GM18951 (cell line): Measurements from ENCODE around the gene RAB7B.
"Not testable (repeated sequence)": the region's sequence is repeated elsewhere in the genome, so short reads cannot be mapped to it uniquely, and the experiment has no call there.

Experiments used
- POLR2A ChIP-seq: IDR thresholded peaks from 4 replicates; pipeline ENCODE4 v1.6.1; 2011; ENCODE audit warnings: mild to moderate bottlenecking; ENCODE audit not compliant: insufficient read length, insufficient read depth; ENCODE audit errors: extremely low read depth
- in situ Hi-C: fragments of 300-500 bp; cut with MboI; formaldehyde crosslinking; loops from one replicate; pipeline ENCODE4 v1.12.0; 2022; ENCODE audit warnings: low sequenced_read_pairs, mixed read lengths, inconsistent platforms; ENCODE audit not compliant: unreplicated experiment

RAB7B gene

DNA sequence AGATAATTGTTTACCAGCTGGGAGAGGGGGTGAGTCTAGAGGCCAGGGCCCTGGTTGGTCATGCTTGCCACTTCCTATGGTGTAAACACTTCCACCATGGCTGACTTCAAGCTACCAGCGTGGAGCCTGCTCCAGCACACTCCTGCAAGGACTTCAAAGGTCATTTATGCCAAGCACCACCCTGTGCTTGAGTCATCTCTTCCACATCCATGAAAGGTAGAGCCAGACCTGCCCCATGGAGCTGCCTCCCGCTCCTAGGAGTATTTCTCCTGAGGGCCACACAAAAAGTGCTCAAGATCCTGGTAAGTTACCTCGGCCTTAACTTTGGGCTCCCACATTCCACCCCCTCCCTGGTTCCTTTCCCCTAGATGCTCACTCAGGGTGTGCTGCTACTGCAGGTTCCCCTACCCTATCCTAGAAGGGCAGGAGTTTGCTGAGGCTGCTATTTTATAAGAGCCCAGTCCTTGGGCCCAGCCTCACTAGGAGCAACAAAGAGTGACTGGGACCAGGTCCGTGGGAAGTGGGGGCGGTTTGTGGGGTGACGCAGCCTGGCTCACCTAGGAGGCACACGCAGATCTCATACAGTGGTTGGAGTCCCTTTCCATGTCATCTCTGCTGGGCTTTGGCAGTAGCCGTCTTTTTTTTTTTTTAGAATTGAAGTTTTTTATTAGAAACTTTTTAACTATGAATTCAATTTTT lies 2.4 kb downstream of the RAB7B start:
- in situ Hi-C loops: no loop called here
- TF ChIP-seq POLR2A: no peak

DNA sequence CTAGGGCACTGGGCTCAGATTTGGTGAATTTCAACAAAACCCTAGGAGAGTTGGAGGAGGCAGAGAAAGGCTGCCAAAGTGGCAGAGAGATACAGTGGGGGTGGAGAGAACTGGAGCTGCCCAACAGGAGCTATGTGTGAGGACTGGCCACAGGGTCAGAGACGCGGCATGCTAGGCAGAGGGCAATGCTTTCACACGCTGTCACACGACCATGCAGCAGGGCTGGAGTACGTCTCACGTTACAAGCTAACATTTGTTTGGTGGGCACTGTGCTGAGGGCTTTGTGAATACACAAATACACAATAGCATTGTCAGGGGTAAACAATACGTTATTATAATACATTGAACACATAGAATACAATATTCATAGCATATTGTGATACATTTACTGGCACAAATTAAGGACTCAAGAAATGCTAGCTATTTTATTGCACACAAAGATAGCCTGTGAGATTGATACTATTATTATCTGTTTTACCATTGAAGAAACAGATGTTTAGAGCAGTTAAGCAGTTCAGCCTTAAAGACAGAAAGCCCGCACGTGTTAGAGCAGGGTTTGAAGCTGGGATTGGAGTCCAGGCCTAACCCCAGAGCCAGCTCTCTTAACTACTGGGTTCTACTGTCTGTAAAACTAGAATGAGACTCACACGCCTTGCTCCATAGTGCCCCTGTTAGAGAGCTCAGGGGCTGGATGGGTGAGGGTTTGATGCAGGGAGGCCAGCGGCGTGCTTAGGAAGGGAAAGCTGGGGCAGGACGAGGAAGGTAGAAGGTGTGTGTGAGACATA lies 4.5 kb downstream of the RAB7B start:
- in situ Hi-C loops: no loop called here
- no peak for TF ChIP-seq POLR2A

DNA sequence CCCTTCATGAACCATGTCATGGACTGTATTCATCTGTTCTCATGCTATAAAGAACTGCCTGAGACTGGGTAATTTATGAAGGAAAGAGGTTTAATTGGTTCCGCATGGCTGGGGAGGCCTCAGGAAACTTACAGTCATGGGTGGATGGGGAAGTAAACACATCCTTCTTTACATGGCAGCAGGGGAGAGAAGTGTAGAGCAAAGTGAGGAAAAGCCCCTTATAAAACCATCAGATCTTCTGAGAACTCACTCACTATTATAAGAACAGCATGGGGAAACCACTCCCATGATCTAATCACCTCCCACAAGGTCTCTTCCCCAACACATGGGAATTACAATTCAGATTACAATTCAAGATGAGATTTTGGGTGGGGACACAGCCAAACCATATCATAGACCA lies 6.6 kb downstream of the RAB7B start:
- in situ Hi-C loops: not testable (repeated sequence)

DNA sequence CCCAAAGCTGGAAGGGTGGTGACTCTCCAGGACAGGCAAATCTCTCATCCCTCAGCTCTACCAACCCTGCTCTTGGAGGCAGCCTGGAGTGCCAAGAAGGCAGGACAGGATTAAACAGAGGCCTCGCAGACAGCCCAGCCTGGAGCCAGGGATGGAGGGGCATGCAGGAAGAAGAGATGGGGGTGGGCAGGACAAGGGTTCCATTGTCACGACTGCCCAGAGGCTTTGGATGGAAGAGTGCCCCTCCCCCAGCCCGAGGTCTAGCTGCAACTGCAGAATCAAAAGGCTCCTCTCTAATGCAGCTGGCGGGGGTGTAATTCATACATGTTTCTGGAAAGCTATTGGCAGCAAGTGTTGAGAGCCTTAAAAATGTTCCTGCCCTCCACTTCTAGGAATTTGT lies 8.8 kb downstream of the RAB7B start:
- TF ChIP-seq POLR2A: no peak

DNA sequence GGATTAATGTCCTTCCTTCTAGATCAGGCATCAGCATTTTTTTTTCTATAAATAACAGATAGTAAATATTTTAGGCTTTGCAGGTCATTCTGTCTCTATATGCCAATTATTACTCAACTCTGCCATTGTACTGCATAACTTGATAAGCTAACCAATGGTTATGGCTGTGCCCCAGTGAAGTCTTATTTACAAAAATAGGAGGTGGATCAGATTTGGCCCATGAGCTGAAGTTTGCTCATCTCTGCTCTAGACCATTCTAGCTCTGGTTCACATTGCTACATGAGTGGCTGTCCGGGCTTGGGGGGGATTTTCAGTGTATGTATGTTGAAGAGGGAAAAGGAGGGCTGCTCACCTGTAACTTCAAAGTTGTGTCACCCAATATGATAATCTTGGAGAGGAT lies 10.1 kb downstream of the RAB7B start:
- in situ Hi-C loops: no loop called here
- no peak for TF ChIP-seq POLR2A

More for the DNA sequence above, 8.8 kb downstream of the RAB7B start:
- in situ Hi-C loops: no loop called here

DNA sequence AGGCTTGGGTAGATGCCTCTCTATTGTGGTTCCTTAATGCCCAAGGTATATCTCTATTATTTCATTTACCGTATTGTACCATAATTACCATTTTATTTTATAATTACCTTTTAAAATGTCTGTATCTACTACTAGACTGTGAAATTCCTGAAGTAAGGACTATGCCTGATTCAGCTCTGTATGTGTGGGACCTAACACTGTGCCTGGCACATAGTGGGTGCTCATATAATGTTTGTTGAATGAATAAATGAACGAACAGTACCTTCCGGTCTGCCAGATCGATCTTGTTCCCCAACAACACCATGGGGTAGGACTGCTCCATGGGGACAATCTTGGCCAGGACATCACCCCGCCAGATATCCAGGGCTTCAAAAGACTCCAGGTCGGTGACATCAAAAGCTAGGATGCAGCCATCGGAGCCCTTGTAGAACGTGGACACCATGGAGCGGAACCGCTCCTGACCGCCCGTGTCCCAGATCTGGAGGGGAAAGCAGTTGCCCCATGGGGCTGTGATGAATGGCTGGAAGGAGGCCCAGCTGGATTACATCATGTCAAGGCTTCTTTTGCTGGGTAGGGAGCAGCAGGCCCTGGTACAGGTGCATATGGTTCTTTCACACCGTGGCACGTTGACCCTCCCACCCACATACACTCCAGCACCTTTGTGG lies 10.8 kb downstream of the RAB7B start:
- no peak for TF ChIP-seq POLR2A
- in situ Hi-C loops: no loop called here

DNA sequence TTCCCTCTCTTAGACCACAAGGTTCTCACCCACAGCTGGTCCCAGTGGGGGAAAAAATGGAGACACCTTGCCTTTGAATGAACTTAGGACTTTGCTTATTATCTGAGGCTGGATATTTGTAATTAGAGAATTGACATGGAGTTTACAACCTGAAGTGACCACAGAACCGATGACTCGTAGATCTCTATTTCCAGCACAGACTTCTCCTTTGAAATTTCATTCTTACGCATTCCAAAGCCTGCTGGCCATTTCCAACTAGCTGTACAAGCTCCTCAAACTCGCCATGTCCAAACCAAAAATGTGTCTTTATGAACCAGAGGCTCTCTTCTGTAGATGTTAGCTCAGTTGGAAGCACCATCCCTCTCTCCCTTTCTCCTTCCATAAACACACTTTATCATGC lies 12.0 kb downstream of the RAB7B start:
- no peak for TF ChIP-seq POLR2A
- in situ Hi-C loops: no loop called here

DNA sequence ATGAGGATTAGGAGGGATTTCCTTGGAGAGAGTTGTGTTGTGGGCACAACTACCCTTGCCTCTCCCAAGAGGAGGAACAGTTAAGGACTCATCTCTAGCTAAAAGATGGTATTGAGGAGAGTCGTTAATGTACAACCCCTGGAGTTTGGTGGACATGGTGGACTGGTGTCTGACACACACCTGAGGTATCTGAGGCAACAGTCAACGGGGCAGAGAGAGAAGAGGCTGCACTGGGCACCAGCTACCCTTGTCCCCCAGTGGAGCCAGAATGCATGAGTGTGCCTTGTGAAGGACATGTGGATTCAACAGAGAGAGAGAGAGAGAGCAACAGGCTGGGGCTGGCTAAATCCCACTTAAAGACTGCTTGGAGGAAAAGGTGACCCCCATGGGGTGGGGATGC lies 13.0 kb downstream of the RAB7B start:
- no peak for TF ChIP-seq POLR2A
- in situ Hi-C loops: no loop called here

DNA sequence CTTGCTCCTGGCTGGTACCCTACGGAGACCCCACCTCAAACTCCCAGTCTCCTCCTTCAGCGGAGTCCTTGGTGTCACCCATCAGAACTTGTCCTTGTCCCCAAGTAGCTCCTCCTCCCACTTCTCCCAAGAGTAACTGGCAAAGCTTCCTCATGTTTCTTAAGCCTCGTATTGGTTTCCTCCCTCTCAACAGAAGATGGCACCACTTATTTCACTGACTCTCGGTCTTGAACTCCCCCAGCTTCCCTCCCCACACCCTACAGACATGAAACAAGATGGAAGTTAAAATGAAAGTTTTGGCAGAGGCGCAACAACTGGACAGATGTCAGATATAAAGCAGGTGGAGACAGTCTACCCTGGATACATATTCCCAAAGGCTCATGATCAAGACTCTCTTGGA lies 13.4 kb downstream of the RAB7B start:
- no peak for TF ChIP-seq POLR2A
- in situ Hi-C loops: loop anchor here (10.0 kb wide), 1 partner anchor 115 kb away; no protein-coding TSS in a partner anchor

DNA sequence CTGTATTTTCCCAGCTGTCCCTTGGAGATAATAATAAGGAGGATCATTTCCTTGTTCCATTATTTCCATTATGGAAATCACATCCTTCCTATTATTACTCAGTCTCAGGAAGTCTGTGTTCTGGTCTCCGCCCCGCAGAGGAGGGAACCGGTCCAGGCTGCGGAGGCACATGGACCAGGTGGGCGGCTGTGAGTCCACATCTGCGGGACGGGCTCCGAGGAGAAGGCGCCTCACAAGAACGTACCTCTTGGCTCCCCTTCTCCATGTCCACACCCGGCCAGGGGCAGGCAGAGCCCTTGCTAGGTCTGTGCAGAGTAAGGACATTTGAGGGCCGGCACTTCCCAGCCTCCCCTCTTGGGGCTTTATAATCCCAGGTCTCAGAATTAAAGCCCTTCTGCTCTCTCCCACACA lies 14.6 kb downstream of the RAB7B start:
- in situ Hi-C loops: loop anchor here (10.0 kb wide), 1 partner anchor 116 kb away; no protein-coding TSS in a partner anchor
- TF ChIP-seq POLR2A: no peak

DNA sequence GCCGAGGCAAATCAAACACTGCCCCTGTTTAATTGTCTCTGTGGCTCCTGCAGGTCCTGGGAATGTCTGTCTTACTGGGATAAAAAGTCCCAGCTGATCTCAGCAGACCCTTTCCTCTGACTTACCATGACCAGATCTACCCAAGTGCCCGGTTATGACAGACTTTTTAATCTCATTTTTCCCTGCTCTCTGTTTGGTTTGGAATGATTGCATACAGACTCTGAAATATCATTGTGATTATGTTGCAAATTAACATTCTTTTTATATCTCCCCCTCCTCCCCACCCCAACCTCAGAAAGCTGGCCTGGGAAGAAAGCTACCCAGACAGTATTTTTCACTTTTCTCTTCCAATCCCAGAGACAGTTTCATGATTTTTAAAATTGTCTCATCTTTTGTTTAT lies 16.3 kb downstream of the RAB7B start:
- no peak for TF ChIP-seq POLR2A
- in situ Hi-C loops: loop anchor here (10.0 kb wide), 1 partner anchor 118 kb away; no protein-coding TSS in a partner anchor

DNA sequence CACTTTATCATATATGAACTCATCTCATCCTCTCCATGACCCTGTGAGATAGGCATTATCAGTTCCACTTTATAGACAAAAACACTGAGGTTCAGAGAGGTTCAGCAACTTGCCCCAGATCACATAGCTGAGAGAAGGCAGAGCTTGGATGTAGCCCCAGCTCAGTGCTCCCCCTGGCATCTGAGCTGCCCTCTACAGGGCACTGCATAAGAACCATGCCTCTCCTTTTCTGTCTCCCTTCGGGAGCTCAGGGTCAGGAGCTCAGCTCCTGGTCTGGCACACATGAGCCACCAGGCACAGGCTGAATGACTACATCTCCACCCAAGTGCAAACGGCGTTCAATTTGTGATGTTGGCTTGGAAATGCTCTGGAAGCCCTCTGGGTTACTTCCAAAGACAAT lies 16.9 kb downstream of the RAB7B start:
- in situ Hi-C loops: loop anchor here (10.0 kb wide), 1 partner anchor 119 kb away; no protein-coding TSS in a partner anchor
- no peak for TF ChIP-seq POLR2A

DNA sequence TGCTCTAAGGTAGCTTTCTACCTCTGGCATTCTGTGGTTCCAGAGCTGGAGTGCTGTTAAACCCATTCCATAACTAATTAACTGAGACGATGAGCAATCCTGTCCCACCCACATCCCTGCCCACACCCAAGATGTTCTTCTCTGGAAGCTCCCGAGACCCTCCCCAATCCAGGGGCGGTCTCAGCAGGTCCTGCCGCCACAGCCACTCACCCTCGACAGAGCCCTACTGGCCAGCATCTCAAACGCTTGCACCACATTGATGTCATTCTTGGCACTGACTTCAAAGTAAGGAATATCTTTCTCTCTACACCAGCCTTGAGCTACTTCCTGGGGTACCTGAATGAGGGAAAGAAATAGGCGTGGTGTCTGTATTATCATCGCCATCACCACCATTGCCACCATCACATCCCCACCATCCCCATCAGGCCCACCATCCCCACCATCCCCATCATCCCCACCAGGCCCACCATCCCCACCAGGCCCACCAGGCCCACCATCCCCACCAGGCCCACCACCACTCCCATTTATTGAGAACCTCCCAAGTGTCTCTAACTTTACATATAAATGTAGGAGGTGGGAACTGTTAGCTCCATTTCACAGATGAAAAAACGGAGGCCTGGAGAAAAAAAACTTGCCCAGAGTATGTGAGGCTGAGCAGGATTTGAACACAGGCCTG lies 17.7 kb downstream of the RAB7B start:
- TF ChIP-seq POLR2A: no peak
- in situ Hi-C loops: loop anchor here (10.0 kb wide), 1 partner anchor 119 kb away; no protein-coding TSS in a partner anchor
